Calu3 (cell line): ENCODE data around the gene FGGY. TPM values are rescaled to one million over a fixed set of nuclear protein-coding genes. Genes with fewer than 3 reads are reported as not detected.

ENCODE experiments used
- BruUV-seq: library from RNA; stranded (reverse); fragments of 400-500 nt; replicated peaks from 2 replicates; lab custom pipeline; 2021; lab: Mats Ljungman, UMichigan
- CTCF ChIA-PET: fragments of 300-600 bp; sonication (Branson Sonifier 250); formaldehyde crosslinking; loops from one replicate; lab custom pipeline; 2022; ENCODE audit warnings: antibody characterized with exemption; lab: Charles Lee
- DNase-seq: peaks from one replicate; pipeline ENCODE4 v3.0.0; 2022
- H3K27ac Mint-ChIP-seq: one replicate; pipeline ENCODE4 v1.8.0; 2022; ENCODE audit warnings: mixed read lengths; ENCODE audit not compliant: unreplicated experiment
- H3K27me3 Mint-ChIP-seq: one replicate; pipeline ENCODE4 v1.8.0; 2022; ENCODE audit warnings: mixed read lengths; ENCODE audit not compliant: unreplicated experiment
- H3K36me3 Mint-ChIP-seq: one replicate; pipeline ENCODE4 v1.8.0; 2022; ENCODE audit warnings: mild to moderate bottlenecking, moderate library complexity, mixed read lengths; ENCODE audit not compliant: insufficient read depth, unreplicated experiment
- H3K4me1 Mint-ChIP-seq: one replicate; pipeline ENCODE4 v1.8.0; 2022; ENCODE audit warnings: mild to moderate bottlenecking, low read depth, mixed read lengths; ENCODE audit not compliant: unreplicated experiment
- H3K4me3 Mint-ChIP-seq: one replicate; pipeline ENCODE4 v1.8.0; 2022; ENCODE audit warnings: mild to moderate bottlenecking, low read depth, moderate library complexity, mixed read lengths; ENCODE audit not compliant: unreplicated experiment
- H3K9me3 Mint-ChIP-seq: one replicate; pipeline ENCODE4 v1.8.0; 2022; ENCODE audit warnings: low read depth, mixed read lengths; ENCODE audit not compliant: unreplicated experiment
- intact Hi-C: fragments of 100-400 bp; cut with micrococcal nuclease; formaldehyde crosslinking; loops from one replicate; pipeline ENCODE4 v1.10.0; 2022; ENCODE audit not compliant: unreplicated experiment
- total RNA-seq: library from RNA; stranded (reverse); gene quantifications from 2 replicates; pipeline ENCODE4 v1.2.3, GENCODE V29; 2022
- TF ChIP-seq, protein P1 (sequence below): fragments of 200-600 bp; IDR thresholded peaks from one replicate; pipeline ENCODE4 v1.8.0; 2022; ENCODE audit warnings: antibody characterized with exemption; ENCODE audit not compliant: unreplicated experiment

The FGGY gene
- total RNA-seq, 1 experiment from 2014 or later: 11.1 TPM

DNA sequence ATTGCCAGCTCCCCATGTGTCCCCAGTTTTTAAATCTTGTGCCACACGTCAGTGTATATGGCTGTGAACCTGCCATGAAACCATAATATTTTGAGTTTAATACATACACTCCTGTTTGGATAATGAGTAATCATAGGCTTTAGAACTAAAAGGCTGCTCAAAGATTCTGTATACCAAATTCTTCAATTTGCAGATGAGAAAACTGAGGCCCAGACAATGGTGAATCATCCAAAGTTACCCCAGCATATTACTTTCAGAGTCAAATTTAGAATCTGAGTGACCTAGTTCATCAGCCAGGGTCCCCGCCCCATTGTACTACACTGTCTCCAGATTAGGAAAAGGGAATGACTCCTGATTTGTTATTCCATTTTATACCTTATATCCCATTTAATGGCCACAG, 224.6 kb downstream of the FGGY start:
- no TSS peak for BruUV-seq
- no peak overlapping the region for H3K4me3 Mint-ChIP-seq
- no peaks in the 10 kb centered on the region for H3K9me3 Mint-ChIP-seq
- TF ChIP-seq, protein P1, sequence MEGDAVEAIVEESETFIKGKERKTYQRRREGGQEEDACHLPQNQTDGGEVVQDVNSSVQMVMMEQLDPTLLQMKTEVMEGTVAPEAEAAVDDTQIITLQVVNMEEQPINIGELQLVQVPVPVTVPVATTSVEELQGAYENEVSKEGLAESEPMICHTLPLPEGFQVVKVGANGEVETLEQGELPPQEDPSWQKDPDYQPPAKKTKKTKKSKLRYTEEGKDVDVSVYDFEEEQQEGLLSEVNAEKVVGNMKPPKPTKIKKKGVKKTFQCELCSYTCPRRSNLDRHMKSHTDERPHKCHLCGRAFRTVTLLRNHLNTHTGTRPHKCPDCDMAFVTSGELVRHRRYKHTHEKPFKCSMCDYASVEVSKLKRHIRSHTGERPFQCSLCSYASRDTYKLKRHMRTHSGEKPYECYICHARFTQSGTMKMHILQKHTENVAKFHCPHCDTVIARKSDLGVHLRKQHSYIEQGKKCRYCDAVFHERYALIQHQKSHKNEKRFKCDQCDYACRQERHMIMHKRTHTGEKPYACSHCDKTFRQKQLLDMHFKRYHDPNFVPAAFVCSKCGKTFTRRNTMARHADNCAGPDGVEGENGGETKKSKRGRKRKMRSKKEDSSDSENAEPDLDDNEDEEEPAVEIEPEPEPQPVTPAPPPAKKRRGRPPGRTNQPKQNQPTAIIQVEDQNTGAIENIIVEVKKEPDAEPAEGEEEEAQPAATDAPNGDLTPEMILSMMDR: no peak
- DNase-seq: no peak
- no peak overlapping the region for H3K27ac Mint-ChIP-seq
- H3K4me1 Mint-ChIP-seq: no peaks in the 10 kb centered on the region
- CTCF ChIA-PET: no interaction called here
- intact Hi-C loops: no loop called here
- no peaks in the 10 kb centered on the region for H3K36me3 Mint-ChIP-seq
- no peaks in the 10 kb centered on the region for H3K27me3 Mint-ChIP-seq

DNA sequence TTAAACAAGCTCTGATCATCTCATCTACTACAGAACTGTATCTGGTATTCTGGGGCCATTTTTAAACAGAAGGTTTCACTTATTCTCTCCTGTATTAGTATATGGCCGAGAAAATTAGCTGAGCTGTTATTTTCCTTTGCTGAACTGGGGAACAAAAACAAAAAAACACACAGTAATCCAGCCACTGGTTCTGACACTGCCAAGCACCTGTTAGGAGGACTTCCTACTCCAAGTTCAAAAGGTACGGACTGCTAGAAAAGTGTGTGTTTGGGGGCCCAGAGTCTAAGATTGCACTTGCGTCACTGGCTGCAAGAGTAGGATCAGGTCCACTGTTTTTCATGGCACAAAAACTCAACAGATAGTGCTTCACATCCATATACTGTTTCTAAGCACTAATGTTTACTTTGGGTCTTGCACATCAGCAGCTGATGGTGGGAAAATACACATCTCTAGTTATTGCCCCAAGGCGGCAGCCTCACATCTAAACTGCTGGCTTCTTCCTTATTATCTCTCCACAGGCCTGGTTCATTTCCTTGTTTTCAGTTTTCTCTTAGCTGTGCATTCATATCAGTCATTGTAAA, 226.1 kb downstream of the FGGY start:
- no TSS peak for BruUV-seq
- no peak overlapping the region for H3K4me3 Mint-ChIP-seq
- no peak overlapping the region for H3K27ac Mint-ChIP-seq
- intact Hi-C loops: no loop called here
- H3K4me1 Mint-ChIP-seq: no peaks in the 10 kb centered on the region
- DNase-seq: no peak
- no peaks in the 10 kb centered on the region for H3K9me3 Mint-ChIP-seq
- H3K36me3 Mint-ChIP-seq: peaks cover 5% of the 10 kb centered on the region
- H3K27me3 Mint-ChIP-seq: no peaks in the 10 kb centered on the region
- TF ChIP-seq, protein P1: no peak
- CTCF ChIA-PET: no interaction called here

DNA sequence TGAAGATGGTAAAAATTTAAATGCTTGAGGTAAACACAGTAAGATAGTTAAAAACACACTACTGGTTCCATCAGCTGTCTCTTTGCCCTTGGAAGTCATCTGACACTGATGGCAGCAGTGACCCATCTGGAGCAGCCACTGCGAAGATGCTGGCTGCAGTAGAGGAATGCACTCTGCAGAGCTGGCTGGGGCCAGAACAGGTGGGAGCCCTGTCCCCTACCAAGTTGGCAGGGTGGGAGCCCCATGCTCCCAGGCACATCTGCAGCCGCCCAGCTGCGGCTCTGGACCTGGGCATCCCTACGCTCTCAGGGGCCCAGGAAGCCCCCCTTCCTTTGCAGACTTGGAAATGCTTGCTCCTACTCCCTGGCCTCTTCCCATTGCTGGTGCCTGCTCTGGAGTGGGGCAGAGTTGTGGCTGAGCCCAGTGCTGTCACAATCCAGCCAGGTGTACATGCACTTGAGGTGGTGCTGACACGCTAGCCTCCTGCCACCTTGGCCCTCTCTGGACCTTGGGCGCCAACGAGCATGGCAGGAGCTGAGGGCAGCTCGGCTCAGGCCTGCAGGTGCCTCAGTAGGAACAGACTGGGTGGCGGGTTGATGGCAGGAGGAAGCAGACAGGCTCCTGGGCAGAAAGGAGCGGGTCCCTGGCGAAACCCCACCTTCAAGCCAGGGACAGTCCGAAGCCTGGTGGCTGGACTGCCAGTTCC, 227.0 kb downstream of the FGGY start:
- CTCF ChIA-PET: no interaction called here
- TF ChIP-seq, protein P1: no peak
- Mint-ChIP-seq H3K27me3 (no peaks in the 10 kb centered on the region), H3K36me3 (peaks cover 5% of the 10 kb centered on the region), H3K4me3 (no peak overlapping the region), H3K9me3 (no peaks in the 10 kb centered on the region), H3K27ac (no peak overlapping the region), H3K4me1 (no peaks in the 10 kb centered on the region)
- DNase-seq: no peak
- intact Hi-C loops: no loop called here
- BruUV-seq: no TSS peak

DNA sequence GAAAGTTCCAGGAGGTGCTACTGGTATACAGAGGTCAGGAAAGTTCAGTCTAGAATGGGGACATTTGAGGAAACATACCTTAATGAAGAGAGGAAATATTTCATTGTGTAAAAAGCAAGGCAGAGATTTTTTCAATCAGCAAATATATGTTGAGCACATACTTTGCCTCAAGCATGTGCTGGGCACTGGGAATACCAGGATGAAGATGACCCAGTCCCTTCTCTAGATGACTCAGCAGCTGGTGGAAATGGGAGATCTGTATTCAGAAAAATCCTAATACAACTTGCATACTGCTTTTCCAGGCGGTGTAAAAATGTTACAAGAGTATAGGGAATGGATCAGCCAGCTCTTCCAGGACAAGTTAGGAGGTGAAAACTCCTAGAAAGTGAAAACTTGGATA, 229.3 kb downstream of the FGGY start:
- CTCF ChIA-PET: no interaction called here
- H3K27ac Mint-ChIP-seq: no peak overlapping the region
- no peaks in the 10 kb centered on the region for H3K4me1 Mint-ChIP-seq
- intact Hi-C loops: no loop called here
- no peaks in the 10 kb centered on the region for H3K27me3 Mint-ChIP-seq
- no peaks in the 10 kb centered on the region for H3K9me3 Mint-ChIP-seq
- no peak for DNase-seq
- H3K4me3 Mint-ChIP-seq: no peak overlapping the region
- H3K36me3 Mint-ChIP-seq: peaks cover 5% of the 10 kb centered on the region
- TF ChIP-seq, protein P1: no peak
- no TSS peak for BruUV-seq
